Hindlimb muscle (tissue), 1 donor: ENCODE results near the gene KCNRG. TPM values are rescaled to one million over a fixed set of nuclear protein-coding genes. Genes with fewer than 3 reads are reported as not detected.
"Not testable (repeated sequence)": the region's sequence is repeated elsewhere in the genome, so short reads cannot be mapped to it uniquely, and the experiment has no call there.

Experiments used
- DNase-seq: peaks from one replicate; pipeline ENCODE4 v3.0.0-alpha.2; 2013
- polyA plus RNA-seq: library from polyadenylated mRNA; unstranded; fragments of 120-200 nt; gene quantifications from one replicate; pipeline ENCODE4 v1.2.1, GENCODE V29; 2013; ENCODE audit not compliant: insufficient read length

KCNRG gene, protein sequence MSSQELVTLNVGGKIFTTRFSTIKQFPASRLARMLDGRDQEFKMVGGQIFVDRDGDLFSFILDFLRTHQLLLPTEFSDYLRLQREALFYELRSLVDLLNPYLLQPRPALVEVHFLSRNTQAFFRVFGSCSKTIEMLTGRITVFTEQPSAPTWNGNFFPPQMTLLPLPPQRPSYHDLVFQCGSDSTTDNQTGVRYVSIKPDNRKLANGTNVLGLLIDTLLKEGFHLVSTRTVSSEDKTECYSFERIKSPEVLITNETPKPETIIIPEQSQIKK
- 1.1 TPM for polyA plus RNA-seq

DNA sequence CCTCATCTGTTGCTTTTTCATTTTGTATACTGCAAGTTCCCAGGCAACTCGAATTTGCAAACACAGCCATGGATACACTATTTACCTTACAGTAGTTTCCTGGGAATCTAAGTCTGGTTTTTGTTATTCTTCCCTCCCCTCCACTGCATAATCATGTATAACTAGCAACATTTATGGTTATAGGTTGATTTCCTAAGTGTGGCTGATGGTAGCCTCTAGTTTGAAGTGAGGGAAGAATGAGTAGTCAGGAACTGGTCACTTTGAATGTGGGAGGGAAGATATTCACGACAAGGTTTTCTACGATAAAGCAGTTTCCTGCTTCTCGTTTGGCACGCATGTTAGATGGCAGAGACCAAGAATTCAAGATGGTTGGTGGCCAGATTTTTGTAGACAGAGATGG, at the start of gene KCNRG:
Gene KCNRG, plus strand, starts transcription at position 187 of the 400 bp plus-strand sequence. Its CDS starts 50 bp downstream, at position 237.
- DNase-seq = no peak

DNA sequence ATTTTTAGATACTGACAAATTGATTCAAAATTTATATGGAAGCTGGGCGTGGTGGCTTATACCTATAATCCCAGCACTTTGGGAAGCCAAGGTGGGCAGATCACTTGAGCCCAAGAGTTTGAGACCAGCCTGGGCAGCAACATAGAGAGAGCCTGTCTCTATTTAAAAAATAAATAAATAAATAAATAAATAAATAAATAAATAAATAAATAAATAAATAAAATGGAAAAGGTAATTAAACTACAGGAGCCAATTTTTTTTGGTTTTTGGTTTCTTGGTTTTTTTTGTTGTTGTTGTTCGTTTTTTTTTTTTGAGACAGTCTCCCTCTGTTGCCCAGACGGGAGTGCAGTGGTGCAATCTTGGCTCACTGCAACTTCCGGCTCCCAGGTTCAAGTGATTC, 47.8 kb upstream of the KCNRG start:
- DNase-seq = no peak

DNA sequence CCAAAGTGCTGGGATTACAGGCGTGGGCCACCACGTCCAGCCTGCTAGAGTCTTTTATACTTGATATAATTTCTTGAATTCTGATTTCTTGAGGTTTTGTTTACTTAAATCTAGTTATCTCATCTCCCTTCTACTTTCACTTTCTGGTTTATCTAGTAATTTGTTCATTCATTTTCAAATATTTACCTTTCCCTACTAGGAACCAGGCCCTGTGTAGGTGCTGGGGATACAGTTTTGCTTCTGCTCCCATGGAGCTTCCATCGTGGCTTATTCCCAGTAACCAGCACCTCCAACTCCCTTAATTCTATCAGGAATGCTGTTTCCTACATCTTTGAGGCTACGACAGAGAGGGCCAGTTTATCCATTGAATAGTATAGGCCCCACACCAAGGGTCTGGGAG, 42.5 kb upstream of the KCNRG start:
- no peak for DNase-seq

DNA sequence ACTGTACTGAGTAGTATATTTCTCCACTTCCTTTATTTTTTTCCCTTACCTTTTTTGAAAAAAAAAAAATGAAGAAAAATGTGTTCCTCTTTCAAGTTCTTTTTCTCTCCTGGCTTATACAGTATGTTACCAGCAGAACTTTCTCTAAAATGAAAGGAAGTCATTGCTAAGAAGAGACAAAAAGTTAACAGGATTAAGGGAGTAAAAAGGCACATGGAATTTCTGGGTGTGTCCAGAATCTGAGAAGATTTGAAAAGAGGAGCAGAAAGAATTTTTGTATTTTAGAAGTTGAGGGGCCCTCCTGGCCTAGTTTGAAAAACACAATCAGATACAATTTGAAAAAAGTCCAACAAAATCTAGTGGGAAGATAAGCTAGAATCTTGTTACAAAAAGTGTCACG, 39.4 kb upstream of the KCNRG start:
- no peak for DNase-seq

DNA sequence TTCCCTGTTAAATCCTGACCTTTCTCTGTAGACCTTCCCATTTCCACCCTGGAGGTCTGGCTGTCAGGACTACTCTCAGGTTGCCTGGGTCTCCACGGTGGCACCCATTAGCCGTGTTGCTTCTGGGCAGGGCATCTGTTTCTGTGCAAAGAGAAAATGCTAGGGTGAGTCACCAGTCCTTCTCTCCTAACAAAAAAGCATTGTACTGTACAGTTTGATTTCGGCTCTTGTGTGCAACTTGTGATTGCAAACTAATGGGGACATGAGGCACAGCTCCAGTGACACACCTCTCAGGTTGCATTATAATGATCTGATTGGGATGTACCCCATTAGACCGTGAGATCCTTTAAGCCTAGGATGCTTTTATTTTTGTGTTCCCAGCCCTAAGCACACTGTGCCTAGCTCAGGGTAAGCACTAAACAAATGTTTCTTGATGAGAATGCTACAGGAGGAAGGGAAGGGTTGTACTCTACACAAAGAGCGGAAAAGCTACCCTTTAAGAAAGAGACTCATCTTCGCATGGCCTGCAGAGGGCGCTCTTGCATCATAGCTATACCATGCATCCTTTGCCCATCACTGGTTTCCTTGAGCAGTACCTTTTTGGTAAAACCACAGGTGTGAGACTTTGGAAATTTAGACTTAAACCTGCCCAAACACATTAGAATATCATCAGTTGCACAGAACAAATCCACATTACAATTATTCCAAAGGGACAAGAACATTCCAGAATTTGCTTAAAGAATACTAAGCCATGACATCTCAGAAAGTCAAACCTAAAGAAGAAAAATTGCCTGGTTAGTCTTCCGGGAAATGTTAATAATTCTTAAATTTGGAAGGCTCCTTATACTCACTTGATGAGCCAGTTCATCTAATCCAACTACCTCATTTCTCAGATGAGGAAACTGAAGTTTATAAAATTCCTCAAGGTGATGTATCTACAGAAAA, 38.7 kb upstream of the KCNRG start:
- DNase-seq = peak; percentile 50

DNA sequence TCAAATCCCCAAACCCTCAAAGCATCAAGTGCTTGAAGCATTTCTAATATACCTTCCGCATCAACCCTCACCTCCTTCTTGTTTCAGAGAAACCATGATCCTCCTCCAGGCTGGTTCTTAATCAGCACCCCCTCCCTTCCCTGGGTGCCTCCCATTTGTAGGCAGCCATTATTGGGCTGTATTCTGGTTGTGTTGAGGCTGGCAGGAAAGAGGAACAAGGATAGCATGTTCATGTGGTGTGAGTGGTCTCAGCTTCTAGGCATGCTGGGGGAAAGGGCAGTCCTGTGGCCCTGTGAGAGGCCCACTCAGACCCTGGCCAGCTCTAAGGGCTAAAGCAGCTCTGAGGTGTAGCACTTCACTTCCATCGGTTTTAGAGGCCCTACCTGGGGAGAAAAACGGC, 37.3 kb upstream of the KCNRG start:
- DNase-seq = no peak

DNA sequence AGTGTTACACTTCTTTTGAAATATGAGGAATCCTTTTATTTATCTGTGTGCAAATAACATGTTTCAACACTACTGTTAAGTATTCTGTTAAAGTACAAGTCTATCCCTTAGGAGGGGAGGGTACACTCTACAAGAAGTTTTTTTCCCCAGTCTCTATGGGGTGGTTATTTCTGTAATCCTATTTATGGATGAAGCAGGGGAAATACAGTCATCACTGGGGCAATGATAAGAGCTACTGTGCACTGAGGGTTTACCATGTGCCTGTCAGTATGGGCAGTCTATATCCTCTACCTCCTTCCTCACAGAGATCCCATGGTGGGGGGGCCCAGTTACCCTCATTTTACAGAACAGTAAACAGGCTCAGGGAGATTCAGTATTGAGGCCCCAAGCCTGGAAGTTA, 35.0 kb upstream of the KCNRG start:
- DNase-seq = no peak

DNA sequence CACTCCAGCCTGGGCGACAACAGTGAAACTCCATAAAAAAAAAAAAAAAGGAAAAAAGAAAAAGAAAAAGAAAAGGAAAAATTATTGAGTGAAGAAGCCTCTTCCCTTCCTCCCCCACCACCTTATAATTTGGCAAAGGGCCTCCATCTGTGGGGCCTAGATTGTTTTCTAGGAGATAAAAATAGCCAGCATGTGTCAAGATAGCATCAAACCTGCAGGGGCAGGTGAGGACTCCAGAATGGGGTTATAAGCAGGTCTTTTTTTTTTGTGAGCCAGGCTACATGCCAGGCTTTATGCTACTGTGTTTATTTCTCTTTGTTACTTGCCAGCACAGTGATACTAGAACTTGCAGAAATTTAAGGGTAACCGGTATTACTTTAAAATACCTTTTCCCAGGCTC, 30.1 kb upstream of the KCNRG start:
- DNase-seq = no peak

DNA sequence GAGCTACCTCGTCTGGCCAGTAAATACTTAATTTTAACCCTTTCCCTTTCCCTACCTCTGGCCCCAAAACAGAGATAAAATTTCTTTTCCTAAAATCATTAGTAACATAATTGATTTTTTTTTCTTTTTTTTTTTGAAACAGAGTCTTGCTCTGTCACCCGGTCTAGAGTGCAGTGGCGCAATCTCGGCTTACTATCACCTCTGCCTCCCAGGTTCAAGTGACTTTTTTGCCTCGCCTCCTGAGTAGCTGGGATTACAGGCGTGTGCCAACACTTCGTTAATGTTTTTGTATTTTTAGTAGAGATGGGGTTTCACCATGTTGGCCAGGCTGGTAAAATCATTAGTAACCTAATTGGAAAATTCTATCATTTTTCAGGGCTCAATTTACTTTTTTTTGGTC, 28.8 kb upstream of the KCNRG start:
- no peak for DNase-seq

DNA sequence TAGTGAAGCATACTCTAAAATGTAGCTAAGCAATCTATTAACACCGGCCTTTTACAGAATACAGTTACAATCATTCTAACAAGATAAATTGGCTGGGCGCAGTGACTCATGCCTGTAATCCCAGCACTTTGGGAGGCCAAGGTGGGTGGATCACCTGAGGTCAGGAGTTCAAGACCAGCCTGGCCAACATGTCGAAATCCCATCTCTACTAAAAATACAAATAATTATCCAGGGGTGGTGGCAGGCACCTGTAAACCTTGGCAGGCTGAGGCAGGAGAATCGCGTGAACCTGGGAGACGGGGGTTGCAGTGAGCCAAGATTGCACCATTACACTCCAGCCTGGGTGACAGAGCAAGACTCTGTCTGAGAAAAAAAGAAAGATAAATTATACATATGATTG, 24.6 kb upstream of the KCNRG start:
- DNase-seq = not testable (repeated sequence)

DNA sequence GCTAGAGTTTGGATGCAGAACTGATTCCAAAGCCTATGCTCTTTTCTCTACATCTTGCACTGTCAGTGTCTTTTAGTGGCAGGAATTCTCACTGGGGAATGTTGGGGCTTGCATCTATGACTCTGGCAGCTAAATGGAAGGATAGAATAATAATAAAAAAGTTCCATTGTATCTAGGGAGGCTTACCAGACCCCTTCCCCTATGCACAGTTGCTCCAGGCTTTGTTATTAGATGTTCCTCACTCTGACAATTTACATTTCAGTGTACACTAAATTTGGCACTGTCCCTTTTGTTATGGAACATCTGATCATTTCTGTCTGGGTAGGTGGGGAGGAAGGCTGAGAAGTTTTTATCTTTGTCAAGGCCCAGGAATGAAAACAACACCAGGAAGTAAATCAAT, 22.1 kb upstream of the KCNRG start:
- no peak for DNase-seq

DNA sequence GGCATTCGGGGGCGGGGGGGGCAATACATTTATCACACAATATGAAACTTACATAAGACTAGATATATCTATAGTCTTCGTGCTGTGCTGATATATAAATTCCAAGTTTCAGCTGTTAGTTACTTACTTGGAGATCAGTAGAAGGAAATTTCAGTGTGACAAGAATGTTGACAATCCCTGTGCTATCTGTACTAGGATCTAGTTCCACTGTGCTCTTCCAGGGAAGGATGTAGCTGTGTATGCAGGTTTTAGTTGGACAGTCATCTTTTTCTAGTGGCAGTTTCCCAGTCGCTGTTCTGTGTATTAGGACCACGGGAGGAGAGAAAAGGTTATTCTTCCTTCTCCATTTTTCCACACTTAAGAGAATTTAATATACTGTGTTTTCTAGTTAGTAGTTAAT, 21.6 kb upstream of the KCNRG start:
- no peak for DNase-seq

DNA sequence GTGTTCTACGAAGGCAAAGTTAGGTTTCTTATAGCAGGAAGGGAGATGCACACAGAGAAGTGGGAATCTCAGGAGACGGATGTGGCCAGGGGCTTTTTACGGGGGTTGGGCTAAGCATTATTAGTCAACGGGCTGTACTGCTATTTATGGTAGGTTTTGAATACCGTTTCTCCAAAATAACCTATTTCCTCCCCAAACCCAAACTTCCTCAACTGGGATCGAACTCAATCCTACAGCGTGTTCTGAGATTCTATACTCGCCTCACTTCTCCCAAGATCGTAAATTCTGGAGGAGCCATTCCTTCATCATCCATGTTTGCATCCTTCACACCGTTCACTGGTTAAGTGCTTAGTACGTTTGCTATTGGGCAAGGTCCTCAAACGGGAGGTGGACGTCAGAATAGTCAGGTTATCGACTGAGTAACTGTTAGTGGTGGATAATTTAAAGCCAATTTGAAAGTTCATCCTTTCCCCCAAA, 19.6 kb upstream of the KCNRG start:
- DNase-seq = no peak

DNA sequence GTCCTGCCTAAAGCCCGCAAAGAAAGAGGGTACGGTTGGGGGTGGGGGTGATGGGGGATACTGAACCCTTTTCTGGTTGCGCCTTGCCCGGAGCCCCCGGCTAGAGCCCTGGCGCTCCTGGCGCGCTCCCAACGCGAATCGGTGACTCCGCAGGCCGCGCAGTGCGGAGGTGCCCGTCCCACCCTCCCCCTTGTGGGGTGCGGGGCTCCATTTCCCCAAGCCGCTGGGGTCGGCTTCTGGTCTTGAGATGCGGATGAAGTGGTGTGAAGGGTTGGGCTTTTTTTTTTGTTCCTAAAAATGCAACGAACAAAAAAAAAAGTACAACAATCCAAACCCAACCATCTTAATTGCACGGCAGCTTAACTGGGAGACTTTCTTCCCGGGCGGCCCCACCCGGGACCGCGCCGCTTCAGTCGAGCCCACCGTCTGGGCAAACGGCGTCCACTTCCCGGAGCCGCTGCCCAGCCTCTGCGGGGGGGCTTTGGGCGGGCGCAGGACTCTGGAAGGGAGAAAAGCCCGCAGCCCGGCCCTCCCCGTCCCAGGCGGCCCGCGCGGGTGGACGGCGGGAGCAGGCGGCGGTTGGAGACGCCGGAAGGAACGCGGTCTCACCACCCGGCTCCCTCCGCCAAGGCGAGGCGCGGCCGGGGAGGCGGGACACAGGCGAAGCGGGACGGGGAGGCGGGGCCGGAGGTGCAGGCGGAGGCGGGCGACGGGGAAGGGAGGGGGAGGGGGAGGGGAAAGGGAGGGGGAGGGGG, 18.9 kb upstream of the KCNRG start:
- DNase-seq = peak; percentile 94

DNA sequence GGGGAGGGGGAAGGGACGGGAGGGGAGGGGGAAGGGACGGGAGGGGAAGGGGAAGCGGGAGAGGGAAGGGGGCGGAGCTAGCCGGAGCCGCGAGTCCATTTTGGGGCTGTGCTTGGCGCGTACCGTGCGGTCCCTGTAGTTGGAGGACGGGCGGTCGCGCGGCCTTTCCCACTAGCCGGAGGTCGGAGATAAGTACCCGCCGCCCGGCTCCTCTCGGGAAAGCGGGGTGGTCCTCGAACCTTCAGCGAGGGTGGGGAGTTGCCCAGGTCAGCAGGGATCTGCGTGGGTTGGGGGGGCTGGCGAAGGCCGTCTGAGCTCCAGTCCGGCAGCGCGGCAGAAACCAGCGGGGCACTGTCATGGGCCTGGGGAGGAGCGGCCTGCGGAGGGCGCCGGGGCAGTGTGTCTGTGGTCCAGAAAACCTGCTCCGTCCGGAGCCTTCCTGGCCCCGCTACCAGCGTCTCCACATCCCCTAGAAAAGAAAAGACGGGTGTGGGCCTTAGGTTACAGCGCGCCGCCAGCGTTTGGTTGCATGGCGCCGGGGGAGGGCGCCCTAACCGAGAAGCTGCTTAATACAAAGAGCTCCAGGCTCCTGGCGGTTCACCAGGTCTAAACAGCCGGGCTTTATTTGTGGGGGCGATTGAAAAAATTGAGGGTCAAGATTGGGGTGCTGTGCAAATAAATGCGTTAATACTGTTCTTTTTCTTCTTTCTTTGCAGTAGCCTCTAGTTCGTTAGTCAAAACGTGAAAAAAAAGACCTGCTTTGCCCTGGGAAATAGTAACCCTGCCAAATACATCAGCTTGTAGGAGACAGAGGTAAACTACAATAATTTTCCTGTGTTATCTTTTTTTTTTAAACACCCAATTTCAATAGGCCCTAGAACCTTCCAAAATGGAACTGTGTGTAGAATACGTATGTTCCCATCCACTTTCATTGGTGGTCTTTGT, 18.0 kb upstream of the KCNRG start, which contains the start of gene TRIM13:
Gene TRIM13, plus strand, starts transcription at position 92 of the 945 bp plus-strand sequence. CDS start 14,899 bp downstream, outside the sequence.
- DNase-seq = peak; percentile 93

DNA sequence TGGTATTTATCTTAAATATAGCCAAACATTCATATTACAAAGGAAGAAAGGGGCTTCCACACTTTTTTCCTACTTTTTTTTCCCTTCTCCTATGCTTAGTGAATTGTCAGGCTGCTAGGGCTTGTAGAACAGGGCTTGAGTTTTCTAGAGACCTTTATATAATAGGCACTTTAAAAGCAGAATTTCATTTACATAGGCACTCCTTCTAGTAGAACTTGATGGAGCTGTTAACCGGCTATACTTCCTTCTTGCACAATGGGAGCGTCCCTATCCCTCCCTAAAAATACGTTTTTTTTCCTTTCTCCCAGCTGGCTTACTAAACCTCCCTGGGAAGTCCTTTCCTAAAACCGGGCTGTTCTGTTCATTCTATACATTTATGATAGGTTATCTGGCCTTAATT, 17.3 kb upstream of the KCNRG start:
- DNase-seq = no peak

DNA sequence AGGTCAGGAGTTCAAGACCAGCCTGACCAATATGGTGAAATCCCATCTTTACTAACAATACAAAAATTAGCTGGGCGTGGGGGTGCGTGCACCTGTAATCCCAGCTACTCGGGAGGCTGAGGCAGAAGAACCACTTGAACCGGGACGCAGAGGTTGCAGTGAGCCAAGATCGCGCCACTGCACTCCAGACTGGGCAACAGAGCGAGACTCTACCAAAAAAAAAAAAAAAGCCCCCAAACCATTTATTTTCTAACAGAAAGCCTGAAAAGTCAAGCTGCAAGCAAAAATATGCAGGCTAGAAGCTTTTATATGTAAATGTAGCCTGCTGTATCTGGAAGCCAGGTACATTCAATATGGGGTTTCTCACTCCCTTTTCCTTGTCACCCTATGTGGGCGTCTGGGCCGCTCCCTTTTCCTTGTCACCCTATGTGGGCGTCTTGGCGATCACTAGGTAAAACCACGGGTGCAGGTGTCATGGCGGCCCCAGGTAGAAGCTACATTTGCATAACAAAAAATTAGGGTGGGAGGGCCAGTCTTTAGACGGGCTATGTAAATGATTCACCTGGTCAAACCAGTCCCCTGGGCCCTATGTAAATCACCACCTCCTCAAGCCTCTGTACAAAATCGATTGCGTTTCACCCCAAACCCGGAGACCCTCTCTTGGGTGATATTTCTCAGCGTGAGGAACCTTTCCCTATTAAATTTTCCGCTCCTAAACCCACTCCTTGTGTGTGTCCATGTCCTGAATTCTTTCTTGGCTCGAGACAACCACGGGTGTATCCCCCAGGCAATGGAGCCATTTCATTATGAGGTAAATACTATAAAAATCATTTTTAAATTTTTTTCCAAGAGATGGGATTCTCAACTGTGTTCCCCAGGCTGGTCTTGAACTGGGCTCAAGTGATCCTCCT, 16.3 kb upstream of the KCNRG start:
- no peak for DNase-seq

DNA sequence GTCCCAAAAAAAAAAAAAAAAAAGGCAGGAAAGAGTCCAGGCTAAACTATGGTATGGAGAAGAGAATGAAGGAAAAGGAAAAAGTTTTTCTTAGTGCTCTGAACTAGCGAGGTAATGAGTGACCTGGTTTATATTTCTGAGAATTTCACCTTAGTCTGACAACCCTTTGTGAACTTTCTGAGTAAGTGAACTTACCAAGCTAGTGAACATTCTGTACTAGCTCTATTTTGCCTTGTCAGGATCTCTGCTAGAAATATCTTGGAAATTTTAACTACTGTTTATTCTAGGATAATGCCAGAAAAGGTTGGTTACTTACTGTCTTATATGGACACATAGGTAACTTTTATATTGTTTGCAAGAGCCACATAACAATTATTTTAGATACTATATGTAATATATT, 14.0 kb upstream of the KCNRG start:
- DNase-seq = no peak

DNA sequence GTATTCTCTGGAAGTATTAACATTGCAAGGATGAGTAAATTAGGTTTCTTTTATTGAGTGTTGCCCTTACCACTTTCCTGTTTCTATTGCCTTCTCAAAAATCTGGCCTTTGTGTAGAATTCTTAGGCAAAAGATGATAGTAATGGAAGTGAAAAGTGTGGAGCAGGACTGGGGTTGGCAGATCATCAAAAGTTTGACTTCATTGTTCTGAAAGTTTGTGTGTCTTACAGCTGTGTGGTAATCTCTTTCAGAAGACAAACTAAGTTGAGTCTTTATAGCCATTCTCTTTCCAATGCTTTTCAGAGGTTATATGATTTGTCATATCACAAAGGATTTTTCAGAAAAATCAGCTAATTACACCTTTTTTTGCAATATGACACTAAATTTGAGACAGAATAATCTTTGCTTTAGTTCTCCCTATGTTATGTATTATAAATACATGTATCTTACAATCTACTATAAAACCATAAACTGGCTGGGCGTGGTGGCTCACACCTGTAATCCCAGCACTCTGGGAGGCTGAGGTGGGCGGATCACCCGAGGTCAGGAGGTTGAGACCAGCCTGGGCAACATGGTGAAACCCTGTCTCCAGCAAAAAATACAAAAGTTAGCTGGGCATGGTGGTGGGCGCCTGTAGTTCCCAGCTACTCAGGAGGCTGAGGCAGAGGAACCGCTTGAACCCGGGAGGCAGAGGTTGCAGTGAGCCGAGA, 8.7 kb upstream of the KCNRG start:
- no peak for DNase-seq

DNA sequence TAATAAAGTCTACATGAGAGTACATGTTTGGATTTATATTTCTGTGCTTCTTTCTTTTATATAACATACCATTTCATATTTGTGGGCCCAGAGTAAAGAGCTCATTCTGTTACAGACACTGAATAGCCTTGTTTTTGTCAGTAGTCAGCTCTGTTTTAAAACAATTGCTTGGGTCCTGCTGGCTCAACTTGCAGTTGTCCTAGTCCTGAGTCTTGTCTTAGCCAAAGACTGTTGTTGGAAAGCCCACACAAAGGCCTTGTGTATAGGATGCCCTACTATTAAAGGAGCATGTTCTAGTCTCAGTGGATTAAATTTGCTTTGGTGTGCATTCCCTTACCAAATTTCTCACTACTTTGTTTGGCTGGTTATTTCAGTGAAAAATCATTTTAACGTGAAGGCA, 3.8 kb upstream of the KCNRG start:
- DNase-seq = no peak
